A549 treated with ZK216348 at 1 μM for 4 hours (cell line): ENCODE measurements around the gene INPP5J. TPM values are rescaled to one million over a fixed set of nuclear protein-coding genes. Genes with fewer than 3 reads are reported as not detected.

Experiments used
- total RNA-seq: library from RNA; stranded (reverse); fragments of 200-300 nt; extraction: Qiagen RNA extraction; gene quantifications from 5 replicates; pipeline ENCODE4 v1.2.3, GENCODE V29; 2022; ENCODE audit warnings: low read depth

The INPP5J gene, protein sequence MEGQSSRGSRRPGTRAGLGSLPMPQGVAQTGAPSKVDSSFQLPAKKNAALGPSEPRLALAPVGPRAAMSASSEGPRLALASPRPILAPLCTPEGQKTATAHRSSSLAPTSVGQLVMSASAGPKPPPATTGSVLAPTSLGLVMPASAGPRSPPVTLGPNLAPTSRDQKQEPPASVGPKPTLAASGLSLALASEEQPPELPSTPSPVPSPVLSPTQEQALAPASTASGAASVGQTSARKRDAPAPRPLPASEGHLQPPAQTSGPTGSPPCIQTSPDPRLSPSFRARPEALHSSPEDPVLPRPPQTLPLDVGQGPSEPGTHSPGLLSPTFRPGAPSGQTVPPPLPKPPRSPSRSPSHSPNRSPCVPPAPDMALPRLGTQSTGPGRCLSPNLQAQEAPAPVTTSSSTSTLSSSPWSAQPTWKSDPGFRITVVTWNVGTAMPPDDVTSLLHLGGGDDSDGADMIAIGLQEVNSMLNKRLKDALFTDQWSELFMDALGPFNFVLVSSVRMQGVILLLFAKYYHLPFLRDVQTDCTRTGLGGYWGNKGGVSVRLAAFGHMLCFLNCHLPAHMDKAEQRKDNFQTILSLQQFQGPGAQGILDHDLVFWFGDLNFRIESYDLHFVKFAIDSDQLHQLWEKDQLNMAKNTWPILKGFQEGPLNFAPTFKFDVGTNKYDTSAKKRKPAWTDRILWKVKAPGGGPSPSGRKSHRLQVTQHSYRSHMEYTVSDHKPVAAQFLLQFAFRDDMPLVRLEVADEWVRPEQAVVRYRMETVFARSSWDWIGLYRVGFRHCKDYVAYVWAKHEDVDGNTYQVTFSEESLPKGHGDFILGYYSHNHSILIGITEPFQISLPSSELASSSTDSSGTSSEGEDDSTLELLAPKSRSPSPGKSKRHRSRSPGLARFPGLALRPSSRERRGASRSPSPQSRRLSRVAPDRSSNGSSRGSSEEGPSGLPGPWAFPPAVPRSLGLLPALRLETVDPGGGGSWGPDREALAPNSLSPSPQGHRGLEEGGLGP
- 0.50 to 0.66 TPM (median 0.57 TPM) in 4 of 5 replicates, not detected in the other for total RNA-seq

DNA sequence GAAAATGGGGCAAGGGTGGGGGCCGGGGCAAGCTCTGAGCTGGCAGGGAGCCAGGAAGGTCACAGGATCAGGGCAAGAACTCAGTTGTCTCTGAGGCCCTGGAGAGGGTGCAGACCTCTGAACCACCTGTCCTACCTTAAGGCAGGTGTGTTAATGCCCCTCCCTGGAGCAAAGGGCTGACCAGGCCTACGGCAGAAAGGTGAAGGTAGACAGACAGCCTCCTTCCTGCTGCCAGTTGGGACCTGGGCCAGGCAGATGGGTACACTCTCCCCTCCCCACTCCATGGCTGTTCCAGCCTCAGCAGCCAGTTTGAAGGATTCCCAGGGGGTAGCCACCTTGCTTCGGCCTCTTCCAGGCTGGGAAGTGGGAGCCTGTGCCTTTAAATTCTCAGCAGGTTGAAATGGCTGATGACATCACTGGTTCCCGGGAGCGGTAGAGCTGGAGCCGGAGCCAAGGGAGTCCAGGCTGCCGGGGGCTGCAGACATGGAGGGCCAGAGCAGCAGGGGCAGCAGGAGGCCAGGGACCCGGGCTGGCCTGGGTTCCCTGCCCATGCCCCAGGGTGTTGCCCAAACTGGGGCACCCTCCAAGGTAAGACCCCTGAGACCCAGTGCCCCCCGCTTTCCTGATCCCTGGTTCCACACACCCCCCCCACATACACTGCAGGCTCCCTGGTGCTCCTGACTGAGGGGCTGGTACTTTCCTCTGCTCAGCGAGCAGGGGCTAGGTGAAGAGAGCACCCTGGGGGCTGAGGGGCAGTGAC lies at the start of gene INPP5J:
Gene INPP5J (plus strand): TSS at position 435 of the 760 bp plus-strand sequence. CDS start 49 bp downstream, at position 484.

DNA sequence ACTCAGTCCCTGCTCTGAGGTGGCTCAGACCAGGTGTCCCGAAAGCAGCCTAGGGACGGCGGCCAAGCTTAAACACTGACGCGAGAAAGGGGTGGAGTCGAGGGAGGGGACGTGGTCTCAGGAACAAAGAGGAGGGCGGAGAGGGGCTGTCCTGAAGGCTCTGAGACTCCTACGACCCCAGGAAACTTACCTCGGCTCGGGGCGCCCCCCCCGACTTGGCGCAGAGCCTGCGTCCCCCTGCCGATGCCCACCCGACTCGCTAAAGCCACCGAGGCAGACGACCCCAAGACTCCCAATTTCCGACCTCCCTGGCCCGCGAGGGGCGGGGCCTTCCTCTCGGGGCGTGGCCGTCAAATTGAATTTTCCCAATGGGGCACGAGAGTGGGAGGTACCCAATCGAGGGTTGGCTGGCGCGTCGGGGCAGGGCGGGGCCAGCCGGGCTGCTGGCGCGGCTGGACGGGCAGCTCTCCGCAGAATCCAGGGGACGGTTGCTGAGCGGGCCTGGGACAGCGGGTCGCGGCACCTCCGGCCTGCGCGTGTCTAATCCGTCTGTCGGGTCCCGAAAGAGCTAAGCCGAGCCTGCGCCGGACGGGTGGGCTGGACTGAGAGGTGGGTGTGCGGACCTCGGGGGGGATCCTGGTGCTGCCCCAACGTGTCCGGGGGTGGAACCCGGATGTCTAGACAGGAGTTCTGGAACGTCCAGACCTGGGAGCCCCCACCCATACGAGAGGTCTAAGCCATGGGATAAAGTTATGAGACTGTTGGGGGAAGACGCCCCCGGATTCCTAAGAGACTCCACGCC lies 41.7 kb upstream of the INPP5J start, which contains the start of gene SMTN:
Gene SMTN (plus strand): TSS at position 471 of the 802 bp plus-strand sequence. CDS start 1,941 bp downstream, outside the sequence.

DNA sequence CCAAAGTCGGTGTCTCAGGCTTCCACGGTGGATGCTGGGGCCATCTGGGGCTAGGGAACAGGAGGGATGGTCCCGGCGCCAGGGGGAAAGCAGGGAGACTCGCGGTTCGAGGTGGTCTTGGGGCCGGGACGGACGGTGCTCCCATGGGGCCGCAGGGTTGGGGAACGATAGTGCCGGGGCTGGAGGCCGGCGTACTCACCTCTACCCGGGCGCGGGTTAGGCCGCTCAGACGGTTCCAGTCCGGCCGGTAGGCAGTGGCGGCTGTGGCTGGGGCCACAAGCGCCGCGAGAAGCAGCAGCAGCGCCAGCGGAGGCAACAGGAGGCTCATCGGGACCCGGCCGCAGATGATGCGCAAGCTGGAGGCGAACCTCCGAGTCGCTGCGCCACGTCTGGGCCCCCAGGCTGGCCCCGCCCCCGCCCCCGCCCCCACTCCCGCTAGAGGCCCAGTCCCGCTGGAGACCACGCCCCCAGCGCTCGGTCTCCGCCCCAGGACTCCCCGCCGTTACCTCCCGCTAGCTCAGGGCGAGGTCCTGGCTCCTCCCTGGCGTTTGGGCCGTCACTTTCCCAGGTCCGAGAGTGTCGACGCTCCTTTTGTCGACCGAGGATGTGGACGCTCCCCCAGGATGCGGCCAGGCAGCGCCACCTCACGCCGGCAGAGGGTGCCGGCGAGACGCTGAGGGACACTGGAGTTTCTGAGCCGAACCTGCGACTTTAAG lies 15.4 kb upstream of the INPP5J start, which contains the start of gene SELENOM:
Gene SELENOM (minus strand): TSS at position 391 of the 716 bp plus-strand sequence. CDS start 63 bp downstream, at position 328.

DNA sequence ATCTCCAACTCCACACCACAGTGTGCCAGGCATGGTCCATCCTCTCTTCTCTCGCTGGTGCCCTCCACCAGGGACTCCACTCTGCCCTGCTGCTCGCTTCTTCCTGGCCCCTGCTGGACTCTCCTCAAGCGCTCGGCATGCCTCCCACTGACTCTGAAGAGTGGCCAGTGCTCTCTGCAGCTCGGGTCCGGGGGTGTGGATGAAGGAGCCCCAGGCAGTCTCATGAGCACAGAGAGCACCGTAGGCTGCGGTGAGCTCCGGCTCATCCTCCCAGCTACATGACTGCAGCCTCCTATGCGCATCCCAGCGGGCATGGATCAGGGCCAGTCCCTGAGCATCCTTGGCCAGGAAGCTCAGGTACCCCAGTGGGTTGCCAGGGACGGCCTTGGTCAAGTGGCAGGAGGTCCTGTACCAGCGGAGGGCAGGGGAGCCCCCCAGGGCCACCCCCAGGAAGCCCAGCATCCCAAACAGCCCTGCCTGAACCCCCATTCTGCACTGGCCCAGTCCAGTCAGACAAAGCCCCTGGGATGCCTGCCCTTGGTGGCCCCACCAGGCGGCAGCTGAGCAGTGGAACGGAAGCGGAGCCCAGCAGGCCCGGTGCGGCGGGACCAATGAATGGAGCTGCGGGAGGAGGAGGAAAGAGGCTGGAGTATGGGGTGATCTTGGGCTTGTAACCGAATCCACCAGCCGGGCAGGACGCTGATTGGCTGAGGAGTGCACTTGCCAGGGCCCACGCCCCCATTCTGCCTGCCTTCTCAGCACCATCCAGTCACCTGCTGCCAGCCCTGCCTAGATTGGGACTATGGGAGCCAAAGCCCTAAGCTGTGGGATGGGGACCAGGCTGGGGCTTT lies 17.3 kb downstream of the INPP5J start, which contains the start of gene PLA2G3:
Gene PLA2G3 (minus strand): TSS at position 643 of the 851 bp plus-strand sequence. CDS start 154 bp downstream, at position 489.

Other genes with a start within 250 kb of the INPP5J start
- 12.2 to 17.5 TPM (median 14.7 TPM) in 5 replicates for gene MORC2, start 154.2 kb upstream of the INPP5J start, total RNA-seq
- gene TUG1, start 153.7 kb upstream of the INPP5J start, total RNA-seq = 23.1 to 31.1 TPM (median 29.8 TPM) in 5 replicates
- 15.4 to 31.7 TPM (median 28.8 TPM) in 5 replicates for gene SMTN, start 41.6 kb upstream of the INPP5J start, total RNA-seq
- gene SELENOM, start 15.4 kb upstream of the INPP5J start, total RNA-seq = 44.3 to 71.4 TPM (median 66.5 TPM) in 5 replicates
- not detected in 5 replicates for gene PLA2G3, start 17.5 kb downstream of the INPP5J start, total RNA-seq
- 22.4 to 25.6 TPM (median 23.8 TPM) in 5 replicates for gene RNF185, start 37.2 kb downstream of the INPP5J start, total RNA-seq
- 7.1 to 8.6 TPM (median 7.8 TPM) in 5 replicates for gene LIMK2, start 89.3 kb downstream of the INPP5J start, total RNA-seq
- gene PIK3IP1, start 169.5 kb downstream of the INPP5J start, total RNA-seq = 0.58 to 1.1 TPM (median 0.90 TPM) in 5 replicates
- gene PATZ1, start 223.4 kb downstream of the INPP5J start, total RNA-seq = 17.6 to 22.1 TPM (median 21.1 TPM) in 5 replicates